HG03139 (cell line): Measurements from ENCODE around the gene PDLIM7.

Experiments used
- ATAC-seq: cut with Tn5 transposase; IDR thresholded peaks from one replicate; pipeline ENCODE4 v1.9.1; 2021; ENCODE audit not compliant: unreplicated experiment

PDLIM7 gene

DNA sequence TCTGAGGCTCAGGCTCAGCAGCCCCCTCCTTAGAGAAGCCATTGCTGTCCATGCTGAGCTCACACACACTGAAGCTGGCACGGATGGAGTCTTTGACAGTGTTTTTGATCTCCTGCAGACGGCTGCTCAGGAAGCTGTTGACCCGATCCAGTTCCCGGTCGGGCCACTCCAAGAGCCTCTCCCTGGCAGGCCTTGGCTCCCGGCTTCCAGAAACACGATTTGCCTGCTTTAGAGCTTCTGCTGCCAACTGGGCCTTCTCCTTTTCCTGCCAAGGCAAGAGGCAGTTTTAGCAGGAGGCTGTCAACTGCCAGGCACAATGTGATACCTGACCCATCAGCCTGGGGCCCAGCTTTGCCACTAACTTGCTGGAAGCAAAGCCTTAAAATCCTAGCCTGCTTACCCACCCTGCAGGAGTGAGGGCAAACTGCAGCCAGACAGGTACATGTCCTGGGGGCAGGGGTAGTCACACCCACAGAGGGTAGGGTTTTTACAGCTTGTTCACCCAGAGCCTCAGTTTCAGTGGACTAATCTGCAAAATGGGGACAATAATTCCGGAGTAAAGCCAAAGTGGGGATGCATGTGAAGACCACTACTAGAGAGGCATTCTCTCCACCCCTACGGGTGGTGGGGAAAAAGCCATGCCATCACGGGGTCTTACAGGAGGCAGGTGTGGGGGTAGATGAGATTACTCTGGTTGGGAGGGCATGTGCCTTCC is 27.7 kb upstream of the PDLIM7 start:
- no peak for ATAC-seq

DNA sequence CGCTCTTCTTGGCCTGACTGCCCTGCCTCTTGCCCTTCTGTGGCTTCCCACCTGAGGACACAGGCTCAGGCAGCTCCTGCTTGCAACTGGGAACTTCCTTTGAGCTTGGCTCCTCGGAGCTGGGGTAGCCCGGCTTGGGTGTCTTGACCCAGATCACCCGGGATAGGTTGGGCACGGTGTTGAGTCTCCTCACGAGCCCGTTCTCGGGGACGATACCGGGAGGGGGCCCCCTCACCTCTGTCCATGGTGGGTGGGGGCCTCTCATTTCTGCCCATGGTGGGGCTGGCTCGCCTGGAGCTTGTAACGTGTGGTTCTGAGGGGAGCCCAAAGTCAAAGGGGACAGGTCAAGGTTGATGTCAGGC is 27.1 kb upstream of the PDLIM7 start:
- ATAC-seq = no peak

GRCh38 chr5:177523711-177524538 is 26.5 kb upstream of the PDLIM7 start:
- ATAC-seq = no peak

GRCh38 chr5:177520916-177521513 is 23.6 kb upstream of the PDLIM7 start:
- ATAC-seq = no peak

DNA sequence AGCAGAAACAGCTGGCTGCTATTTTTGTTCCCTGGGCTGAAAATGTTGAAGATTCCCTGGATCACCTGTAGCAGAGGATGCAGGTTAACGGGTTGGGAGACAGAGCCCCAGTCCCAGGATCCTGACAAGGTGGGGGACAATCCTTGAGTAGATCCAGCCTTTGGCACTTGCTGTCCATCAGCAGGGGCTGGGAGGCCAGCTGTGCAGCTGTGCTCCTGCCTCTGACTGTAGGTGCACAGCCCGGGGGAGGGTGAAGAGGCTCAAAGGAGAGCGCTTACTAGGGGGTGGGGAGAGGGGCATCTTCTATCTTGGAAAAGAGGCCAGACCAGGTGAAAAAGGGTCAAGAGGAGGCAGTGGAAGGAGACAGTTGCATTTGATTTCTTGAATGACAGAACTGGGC is 22.9 kb upstream of the PDLIM7 start:
- ATAC-seq = no peak

GRCh38 chr5:177519463-177520235 is 22.2 kb upstream of the PDLIM7 start:
- ATAC-seq = no peak

- ATAC-seq = peak; percentile 78
These were observed 19.5 kb upstream of the PDLIM7 start, which contains the start of gene DDX41 for GRCh38 chr5:177516601-177517568. Gene DDX41 (minus strand): TSS chr5:177516961. CDS start chr5:177516945, 16 bp downstream.

DNA sequence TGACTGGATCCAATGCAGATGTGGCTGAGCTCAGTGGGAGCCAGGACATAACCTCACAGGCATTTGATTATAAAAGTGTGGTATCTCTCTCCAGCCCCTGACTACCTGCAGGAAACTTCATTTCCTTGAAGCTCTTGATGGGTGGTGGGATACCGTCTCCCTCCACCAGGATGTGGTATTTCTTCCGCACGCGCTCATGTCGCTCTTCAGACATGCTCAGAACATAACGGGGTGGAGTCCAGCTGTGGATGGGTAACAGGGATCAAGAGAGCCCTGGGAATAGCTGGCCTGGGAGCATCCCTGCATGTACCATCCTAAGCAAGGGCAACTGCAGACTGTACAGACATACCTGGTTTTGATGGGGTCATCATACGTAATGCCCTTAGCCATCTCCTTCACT is 18.2 kb upstream of the PDLIM7 start:
- no peak for ATAC-seq

GRCh38 chr5:177514541-177514940 is 17.1 kb upstream of the PDLIM7 start:
- ATAC-seq = no peak

DNA sequence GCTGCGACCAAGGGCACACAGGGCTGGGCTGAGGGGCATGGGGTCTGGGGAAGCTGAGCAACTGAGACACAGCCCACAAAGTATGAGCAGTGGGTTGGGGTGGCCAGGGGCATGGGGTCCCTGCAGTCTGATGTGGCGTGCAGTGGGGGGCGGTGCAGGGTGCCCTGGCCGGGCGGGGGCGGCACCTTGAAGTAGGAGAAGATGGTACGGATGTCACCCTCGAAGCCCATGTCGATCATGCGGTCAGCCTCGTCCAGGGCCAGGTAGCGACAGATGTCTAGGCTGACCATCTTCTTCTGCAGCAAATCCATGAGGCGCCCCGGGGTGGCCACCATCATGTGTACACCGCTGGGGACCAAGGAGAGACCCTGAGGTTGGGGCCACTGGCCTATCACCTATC is 16.1 kb upstream of the PDLIM7 start:
- ATAC-seq = no peak

- ATAC-seq = no peak
These were observed 15.5 kb upstream of the PDLIM7 start for GRCh38 chr5:177512736-177513380.

DNA sequence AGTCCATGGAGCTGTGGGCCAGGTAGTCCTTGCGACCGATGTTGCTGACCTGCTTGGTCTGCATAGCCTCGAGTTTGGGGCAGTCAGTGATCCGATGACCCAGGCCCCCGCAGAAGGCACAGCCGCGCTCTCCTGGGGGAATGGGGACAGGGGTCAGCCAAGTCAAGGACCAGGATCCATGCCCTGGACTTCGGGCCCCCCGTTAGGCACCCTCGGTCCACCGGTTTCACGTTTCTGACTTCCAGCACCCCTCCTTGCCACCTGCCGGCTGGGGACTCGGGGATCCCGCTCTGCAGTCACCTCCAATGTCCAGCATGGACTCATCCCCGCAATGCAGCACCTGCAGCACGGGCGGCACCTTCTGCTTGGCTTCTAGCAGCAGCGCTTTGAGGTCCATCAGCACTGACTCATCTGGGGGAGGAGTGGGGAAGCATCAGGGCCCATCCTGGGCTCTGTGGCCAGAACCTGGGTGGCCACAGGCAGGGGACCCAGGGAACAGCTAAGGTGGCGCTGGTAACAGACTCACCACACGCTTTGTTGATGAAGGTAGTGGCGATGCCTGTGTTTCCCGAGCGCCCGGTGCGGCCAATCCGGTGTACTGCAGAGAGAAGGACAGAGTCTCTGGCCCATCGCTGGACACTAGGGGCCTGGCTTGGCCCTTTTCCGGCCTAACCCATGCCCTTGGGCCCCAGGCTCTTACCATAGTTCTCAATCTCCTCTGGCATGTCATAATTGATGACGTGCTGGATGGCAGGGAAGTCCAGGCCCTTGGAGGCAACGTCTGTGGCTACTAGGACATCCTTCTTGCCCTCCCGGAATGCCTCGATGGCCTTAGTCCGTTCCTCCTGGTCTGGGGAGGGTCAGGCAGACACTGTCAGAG is 14.6 kb upstream of the PDLIM7 start:
- no peak for ATAC-seq

DNA sequence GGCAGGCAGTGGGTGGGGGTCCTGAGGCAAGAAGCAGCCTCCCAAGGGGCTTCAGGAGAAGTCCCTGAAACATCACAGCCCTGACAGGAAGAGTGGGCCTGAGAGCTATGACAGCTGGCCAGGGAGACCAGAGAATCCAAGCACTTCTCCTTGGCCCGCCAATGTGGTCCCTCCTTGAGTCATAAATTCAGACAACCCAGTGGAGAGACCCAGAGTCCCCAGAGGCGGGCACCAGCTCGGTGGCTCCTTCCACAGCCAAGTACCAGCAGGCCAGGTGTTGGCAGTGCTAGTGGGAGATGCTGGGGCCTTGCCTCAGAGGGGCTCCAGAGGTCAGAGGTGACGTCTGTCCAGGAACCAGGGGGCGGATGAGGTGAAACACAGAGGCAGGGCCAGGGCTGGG is 13.8 kb upstream of the PDLIM7 start:
- ATAC-seq = no peak

DNA sequence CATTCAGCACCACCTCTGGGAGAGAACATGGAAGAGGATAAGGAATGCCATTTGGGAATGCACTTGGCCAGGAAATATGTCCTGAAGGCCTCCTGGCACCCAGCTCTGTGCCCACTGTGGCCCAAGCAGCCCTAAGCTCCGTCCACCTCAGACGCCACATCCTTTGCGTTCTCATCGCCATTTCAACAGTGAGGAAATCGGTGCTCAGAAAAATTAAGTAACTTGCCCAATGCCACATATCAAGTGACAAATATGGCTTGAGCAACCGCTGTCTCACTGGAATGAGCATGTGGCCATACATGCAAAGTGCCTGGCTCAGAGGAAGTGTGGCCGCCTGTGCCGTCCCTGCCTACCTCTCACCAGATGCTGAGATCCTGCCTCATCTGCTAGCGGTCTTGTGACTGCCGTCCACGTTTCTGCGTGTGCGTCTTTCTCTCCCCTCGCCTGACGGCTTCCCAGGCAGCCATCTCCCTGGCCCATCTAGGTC is 13.2 kb upstream of the PDLIM7 start:
- peak; percentile 29 for ATAC-seq

DNA sequence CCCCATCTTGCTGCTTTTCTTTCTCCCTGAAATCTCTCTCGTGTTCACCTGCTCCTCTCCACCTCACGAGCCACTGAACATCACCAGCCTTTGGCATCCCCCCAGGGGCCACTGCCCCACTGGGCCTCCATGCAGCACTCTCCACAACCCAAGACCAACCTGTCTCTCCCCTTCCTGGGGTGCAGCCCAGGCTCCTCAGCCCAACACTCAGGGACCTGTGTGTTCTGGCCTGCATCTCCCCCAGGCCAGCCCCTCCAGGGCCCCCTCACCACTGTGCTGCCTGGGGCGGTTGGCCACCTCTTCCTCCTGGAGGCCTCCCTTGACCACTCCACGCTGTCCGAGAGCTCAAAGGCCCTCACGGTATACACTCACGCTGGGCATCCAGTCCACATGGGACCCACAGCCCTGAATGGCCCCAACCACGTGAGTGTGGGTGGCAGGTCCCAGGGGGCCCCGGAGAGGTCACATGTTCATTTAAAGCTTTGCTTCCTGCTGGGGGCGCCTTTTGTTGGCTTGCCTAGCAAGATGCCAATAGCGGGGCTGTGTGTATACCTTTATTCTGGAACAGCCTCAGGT is 12.7 kb upstream of the PDLIM7 start:
- ATAC-seq = no peak

DNA sequence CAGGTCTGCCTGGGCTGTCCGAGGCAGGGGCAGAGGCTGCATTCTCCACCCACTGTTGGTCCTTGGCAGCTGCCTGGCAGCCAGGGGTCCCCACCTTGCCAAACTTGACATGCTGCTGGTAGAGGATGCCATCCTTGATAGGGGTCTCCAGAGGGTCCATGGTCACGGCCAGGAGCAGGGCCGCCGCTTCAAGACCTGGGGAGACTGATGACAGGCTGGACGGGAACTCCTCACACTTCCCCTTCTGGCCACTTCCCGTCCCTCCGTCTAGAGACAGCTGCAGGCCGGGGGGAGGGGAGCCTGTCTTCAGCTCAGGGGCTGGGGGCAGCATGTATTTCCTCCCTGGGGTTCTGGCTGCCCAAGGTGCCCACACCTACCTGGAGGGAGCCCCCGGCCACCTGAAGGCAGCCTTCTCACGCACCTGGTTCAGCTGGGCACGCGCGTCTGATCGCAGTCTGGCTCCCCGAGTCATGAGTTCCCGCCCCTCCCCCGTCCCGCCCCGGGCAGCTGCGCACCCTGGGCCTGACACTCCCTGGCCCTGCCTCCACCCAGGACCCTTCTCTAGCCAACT is 12.1 kb upstream of the PDLIM7 start, which contains the start of gene DOK3:
Gene DOK3, minus strand, starts transcription at position 446 of the 571 bp plus-strand sequence. Its CDS starts 286 bp downstream, at position 160.
- no peak for ATAC-seq

DNA sequence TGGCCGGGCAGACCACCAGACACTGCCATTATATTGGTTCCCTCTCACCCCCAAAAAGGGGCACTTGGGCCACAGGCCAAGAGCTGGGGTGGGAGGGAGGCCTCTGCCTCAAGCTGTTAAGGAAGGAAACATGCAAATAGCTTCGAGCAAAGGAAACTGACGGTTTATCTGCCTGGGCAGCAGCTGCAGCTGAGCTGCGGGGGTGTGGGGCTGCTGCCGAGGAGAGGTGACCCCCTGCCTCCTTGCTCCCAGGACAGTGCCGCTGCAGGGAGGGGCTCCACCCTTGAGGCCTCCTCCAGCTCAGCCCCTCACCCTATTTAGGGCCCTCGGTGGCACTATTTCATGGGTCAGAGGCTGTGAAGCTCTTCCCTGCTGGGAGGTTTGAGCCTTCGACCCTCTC is 11.4 kb upstream of the PDLIM7 start:
- ATAC-seq = no peak

GRCh38 chr5:177508221-177508611 is 10.8 kb upstream of the PDLIM7 start:
- ATAC-seq = no peak
